Neural cell (in vitro differentiated cells): Measurements from ENCODE around the gene EML6. TPM values are rescaled to one million over a fixed set of nuclear protein-coding genes. Genes with fewer than 3 reads are reported as not detected.

ENCODE experiments used
- H2AFZ ChIP-seq: fragments of 200-600, 300-800 bp; sonication (generic), shearing (Covaris generic); 2 replicates; pipeline ENCODE4 v1.6.0; 2014; ENCODE audit warnings: low read depth, mild to moderate bottlenecking, antibody characterized with exemption, low read length, moderate library complexity
- H3F3A ChIP-seq: fragments of 200-600 bp; shearing (Covaris generic); 2 replicates; pipeline ENCODE4 v1.6.1; 2016; ENCODE audit warnings: mild to moderate bottlenecking, moderate library complexity, mixed read lengths, antibody characterized with exemption, low read length; ENCODE audit not compliant: insufficient read depth, poor library complexity, severe bottlenecking
- H3K27ac ChIP-seq: fragments of 200-600, 300-800 bp; sonication (generic), shearing (Covaris generic); 2 replicates; pipeline ENCODE4 v1.5.1; 2014; ENCODE audit warnings: mild to moderate bottlenecking, low read length, moderate library complexity
- H3K27me3 ChIP-seq: fragments of 300-800, 200-600 bp; sonication (generic), shearing (Covaris generic); 2 replicates; pipeline ENCODE4 v1.6.0; 2014; ENCODE audit warnings: mild to moderate bottlenecking, low read depth, low read length, moderate library complexity; ENCODE audit not compliant: insufficient read depth
- H3K36me3 ChIP-seq: fragments of 300-800, 200-600 bp; sonication (generic), shearing (Covaris generic); 2 replicates; pipeline ENCODE4 v1.5.1; 2014; ENCODE audit warnings: mild to moderate bottlenecking, antibody characterized with exemption, low read length, moderate library complexity; ENCODE audit not compliant: insufficient read depth
- H3K4me2 ChIP-seq: fragments of 300-800, 200-600 bp; sonication (generic), shearing (Covaris generic); 2 replicates; pipeline ENCODE4 v1.6.0; 2014; ENCODE audit warnings: mild to moderate bottlenecking, low read length
- H3K4me3 ChIP-seq: fragments of 300-800, 200-600 bp; sonication (generic), shearing (Covaris generic); 2 replicates; pipeline ENCODE4 v1.5.1; 2014; ENCODE audit warnings: mild to moderate bottlenecking, low read length, moderate library complexity
- H3K79me2 ChIP-seq: fragments of 200-600 bp; shearing (Covaris generic); replicated peaks from 2 replicates; pipeline ENCODE4 v1.6.0; 2014; ENCODE audit warnings: mild to moderate bottlenecking, low read length, moderate library complexity; ENCODE audit not compliant: insufficient read depth
- H3K9ac ChIP-seq: fragments of 300-800, 200-600 bp; sonication (generic), shearing (Covaris generic); 2 replicates; pipeline ENCODE4 v1.6.1; 2016; ENCODE audit warnings: mild to moderate bottlenecking, low read length, mixed read lengths
- H3K9me2 ChIP-seq: fragments of 200-600 bp; shearing (Covaris generic); 2 replicates; pipeline ENCODE4 v1.6.1; 2016; ENCODE audit warnings: mild to moderate bottlenecking, low read length, mixed read lengths; ENCODE audit not compliant: insufficient read depth
- H3K9me3 ChIP-seq: fragments of 200-600, 300-800 bp; sonication (generic), shearing (Covaris generic); 2 replicates; pipeline ENCODE4 v1.6.1; 2016; ENCODE audit warnings: mild to moderate bottlenecking, mixed run types, low read length, moderate library complexity, mixed read lengths
- H4K20me1 ChIP-seq: fragments of 200-600 bp; shearing (Covaris generic); 2 replicates; pipeline ENCODE4 v1.6.1; 2016; ENCODE audit warnings: mild to moderate bottlenecking, mixed run types; ENCODE audit not compliant: insufficient read depth
- EP300 ChIP-seq: fragments of 450-650 bp; conservative IDR thresholded peaks from 2 replicates; pipeline ENCODE4 v1.6.1; 2014; ENCODE audit warnings: antibody characterized with exemption, mild to moderate bottlenecking, moderate library complexity; ENCODE audit not compliant: poor library complexity, severe bottlenecking
- EZH2 ChIP-seq: fragments of 200-600, 300-800 bp; shearing (Covaris generic), sonication (generic); IDR thresholded peaks from 2 replicates; pipeline ENCODE4 v1.6.1; 2014; ENCODE audit warnings: antibody characterized with exemption, low read length, borderline replicate concordance, mild to moderate bottlenecking; ENCODE audit not compliant: insufficient read depth, poor library complexity, severe bottlenecking
- MXI1 ChIP-seq: fragments of 450-650 bp; conservative IDR thresholded peaks from 2 replicates; pipeline ENCODE4 v1.6.1; 2014; ENCODE audit warnings: antibody characterized with exemption, mild to moderate bottlenecking; ENCODE audit not compliant: poor library complexity, severe bottlenecking
- POLR2AphosphoS5 ChIP-seq: IDR thresholded peaks from 2 replicates; pipeline ENCODE4 v1.6.1; 2012
- RAD21 ChIP-seq: fragments of 450-650 bp; conservative IDR thresholded peaks from 2 replicates; pipeline ENCODE4 v1.6.1; 2014; ENCODE audit warnings: antibody characterized with exemption, mild to moderate bottlenecking, moderate library complexity
- SMC3 ChIP-seq: fragments of 450-650 bp; conservative IDR thresholded peaks from 2 replicates; pipeline ENCODE4 v1.6.1; 2014; ENCODE audit warnings: antibody characterized with exemption, mild to moderate bottlenecking, moderate library complexity; ENCODE audit not compliant: poor library complexity
- TAF1 ChIP-seq: IDR thresholded peaks from 2 replicates; pipeline ENCODE4 v1.6.1; 2012; ENCODE audit warnings: low read depth
- polyA plus RNA-seq: library from polyadenylated mRNA; depleted of rRNA; stranded (reverse); fragments of >200 nt; gene quantifications from 2 replicates; pipeline ENCODE4 v1.2.3, GENCODE V29; 2014
- TF ChIP-seq, protein P1 (sequence below): fragments of 450-650 bp; IDR thresholded peaks from 2 replicates; pipeline ENCODE4 v1.5.1; 2014; ENCODE audit warnings: antibody characterized with exemption, mild to moderate bottlenecking, moderate library complexity; ENCODE audit not compliant: poor library complexity, severe bottlenecking
- TF ChIP-seq, protein P2 (sequence below): IDR thresholded peaks from 2 replicates; pipeline ENCODE4 v1.6.1; 2012; ENCODE audit warnings: borderline replicate concordance

Gene EML6
- polyA plus RNA-seq, 1 donor from 2014 or later: 13.4 TPM

DNA sequence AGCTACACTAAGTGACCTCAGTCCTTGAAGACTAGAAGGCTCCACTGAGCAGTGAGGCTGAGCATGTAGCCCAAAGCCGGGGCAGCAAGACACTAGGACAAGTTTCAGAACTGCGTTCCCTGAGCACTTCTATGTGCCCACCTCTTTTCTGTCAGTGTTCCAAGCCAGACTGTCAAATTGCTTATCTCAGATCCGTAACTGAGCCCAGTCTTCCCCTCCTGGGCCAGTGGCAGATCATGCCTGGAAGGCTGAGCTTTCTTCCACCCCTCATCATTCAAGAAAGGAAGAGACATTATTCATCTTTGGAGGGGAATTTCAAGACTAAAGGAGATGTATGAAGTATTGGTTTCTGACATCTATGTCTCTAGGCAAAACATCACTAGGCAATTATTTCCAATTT is 49.8 kb downstream of the EML6 start (continued):
- TF ChIP-seq, protein P1, sequence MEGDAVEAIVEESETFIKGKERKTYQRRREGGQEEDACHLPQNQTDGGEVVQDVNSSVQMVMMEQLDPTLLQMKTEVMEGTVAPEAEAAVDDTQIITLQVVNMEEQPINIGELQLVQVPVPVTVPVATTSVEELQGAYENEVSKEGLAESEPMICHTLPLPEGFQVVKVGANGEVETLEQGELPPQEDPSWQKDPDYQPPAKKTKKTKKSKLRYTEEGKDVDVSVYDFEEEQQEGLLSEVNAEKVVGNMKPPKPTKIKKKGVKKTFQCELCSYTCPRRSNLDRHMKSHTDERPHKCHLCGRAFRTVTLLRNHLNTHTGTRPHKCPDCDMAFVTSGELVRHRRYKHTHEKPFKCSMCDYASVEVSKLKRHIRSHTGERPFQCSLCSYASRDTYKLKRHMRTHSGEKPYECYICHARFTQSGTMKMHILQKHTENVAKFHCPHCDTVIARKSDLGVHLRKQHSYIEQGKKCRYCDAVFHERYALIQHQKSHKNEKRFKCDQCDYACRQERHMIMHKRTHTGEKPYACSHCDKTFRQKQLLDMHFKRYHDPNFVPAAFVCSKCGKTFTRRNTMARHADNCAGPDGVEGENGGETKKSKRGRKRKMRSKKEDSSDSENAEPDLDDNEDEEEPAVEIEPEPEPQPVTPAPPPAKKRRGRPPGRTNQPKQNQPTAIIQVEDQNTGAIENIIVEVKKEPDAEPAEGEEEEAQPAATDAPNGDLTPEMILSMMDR: no peak
- TF ChIP-seq TAF1 (no peak), POLR2AphosphoS5 (no peak)

DNA sequence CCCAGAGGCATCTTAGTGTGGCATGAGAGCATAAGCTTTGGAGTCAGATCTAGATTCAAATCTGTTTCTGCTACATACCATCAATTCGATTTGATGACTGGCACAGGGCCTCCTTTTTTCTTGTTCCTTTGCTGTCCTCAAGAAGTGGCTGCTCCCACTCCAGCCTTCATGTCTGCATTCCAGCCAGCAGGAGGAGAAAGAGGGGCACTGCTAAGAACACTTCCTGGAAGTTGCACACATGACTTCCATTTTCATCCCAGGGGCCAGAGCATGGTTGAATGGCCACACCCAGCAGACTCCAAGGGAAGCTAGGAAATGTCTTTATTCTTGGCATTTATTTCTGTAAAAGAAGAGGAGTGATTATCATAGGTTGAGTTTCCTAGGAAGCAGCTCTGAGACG is 50.4 kb downstream of the EML6 start:
- TF ChIP-seq EP300 (no peak), TAF1 (no peak), POLR2AphosphoS5 (no peak), RAD21 (no peak), SMC3 (no peak), MXI1 (no peak), EZH2 (no peak)
- TF ChIP-seq, protein P1: no peak
- TF ChIP-seq, protein P2, sequence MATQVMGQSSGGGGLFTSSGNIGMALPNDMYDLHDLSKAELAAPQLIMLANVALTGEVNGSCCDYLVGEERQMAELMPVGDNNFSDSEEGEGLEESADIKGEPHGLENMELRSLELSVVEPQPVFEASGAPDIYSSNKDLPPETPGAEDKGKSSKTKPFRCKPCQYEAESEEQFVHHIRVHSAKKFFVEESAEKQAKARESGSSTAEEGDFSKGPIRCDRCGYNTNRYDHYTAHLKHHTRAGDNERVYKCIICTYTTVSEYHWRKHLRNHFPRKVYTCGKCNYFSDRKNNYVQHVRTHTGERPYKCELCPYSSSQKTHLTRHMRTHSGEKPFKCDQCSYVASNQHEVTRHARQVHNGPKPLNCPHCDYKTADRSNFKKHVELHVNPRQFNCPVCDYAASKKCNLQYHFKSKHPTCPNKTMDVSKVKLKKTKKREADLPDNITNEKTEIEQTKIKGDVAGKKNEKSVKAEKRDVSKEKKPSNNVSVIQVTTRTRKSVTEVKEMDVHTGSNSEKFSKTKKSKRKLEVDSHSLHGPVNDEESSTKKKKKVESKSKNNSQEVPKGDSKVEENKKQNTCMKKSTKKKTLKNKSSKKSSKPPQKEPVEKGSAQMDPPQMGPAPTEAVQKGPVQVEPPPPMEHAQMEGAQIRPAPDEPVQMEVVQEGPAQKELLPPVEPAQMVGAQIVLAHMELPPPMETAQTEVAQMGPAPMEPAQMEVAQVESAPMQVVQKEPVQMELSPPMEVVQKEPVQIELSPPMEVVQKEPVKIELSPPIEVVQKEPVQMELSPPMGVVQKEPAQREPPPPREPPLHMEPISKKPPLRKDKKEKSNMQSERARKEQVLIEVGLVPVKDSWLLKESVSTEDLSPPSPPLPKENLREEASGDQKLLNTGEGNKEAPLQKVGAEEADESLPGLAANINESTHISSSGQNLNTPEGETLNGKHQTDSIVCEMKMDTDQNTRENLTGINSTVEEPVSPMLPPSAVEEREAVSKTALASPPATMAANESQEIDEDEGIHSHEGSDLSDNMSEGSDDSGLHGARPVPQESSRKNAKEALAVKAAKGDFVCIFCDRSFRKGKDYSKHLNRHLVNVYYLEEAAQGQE: no peak
- Histone ChIP-seq H3K9me3 (peaks cover 9% of the 10 kb centered on the region), H3K27ac (no peak overlapping the region)

DNA sequence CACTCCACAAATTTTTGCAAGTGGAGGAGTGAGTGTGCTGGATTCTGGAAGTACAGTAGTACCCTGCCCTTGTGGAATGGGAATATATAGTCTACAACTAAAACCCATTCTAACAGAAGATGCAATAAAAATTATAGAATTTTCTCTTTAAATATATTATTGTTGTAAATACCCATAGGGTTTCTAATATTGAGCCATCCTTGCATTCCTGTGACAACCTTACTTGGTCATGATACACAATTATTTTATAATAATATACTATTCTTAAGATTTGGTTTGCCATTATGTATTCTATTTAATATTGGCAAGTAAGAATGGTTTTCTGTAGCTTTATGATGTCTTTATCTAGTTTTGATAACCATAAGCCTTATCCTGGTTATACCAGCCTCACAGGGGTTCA is 52.2 kb downstream of the EML6 start:
- H3K79me2 ChIP-seq: no peaks in the 10 kb centered on the region
- no peaks in the 10 kb centered on the region for H3K27me3 ChIP-seq
- H3K4me2 ChIP-seq: no peak overlapping the region
- H3K9ac ChIP-seq: no peak overlapping the region
- no peaks in the 10 kb centered on the region for H3F3A ChIP-seq
- no peak overlapping the region for H2AFZ ChIP-seq
- H3K36me3 ChIP-seq: no peaks in the 10 kb centered on the region
- H3K9me2 ChIP-seq: no peaks in the 10 kb centered on the region
- no peak overlapping the region for H3K27ac ChIP-seq
- H4K20me1 ChIP-seq: no peaks in the 10 kb centered on the region
- peaks cover 9% of the 10 kb centered on the region for H3K9me3 ChIP-seq
- no peak for TF ChIP-seq POLR2AphosphoS5
- TF ChIP-seq EZH2: no peak
- TF ChIP-seq, protein P1: no peak
- TF ChIP-seq SMC3: no peak
- TF ChIP-seq, protein P2: no peak
- TF ChIP-seq MXI1: no peak
- no peak for TF ChIP-seq TAF1
- no peak for TF ChIP-seq EP300
- TF ChIP-seq RAD21: no peak
- H3K4me3 ChIP-seq: no peak overlapping the region

More for the DNA sequence above, 50.4 kb downstream of the EML6 start:
- Histone ChIP-seq H2AFZ (no peak overlapping the region), H3K27me3 (no peaks in the 10 kb centered on the region), H3K4me2 (no peak overlapping the region), H3K4me3 (no peak overlapping the region), H3K79me2 (no peaks in the 10 kb centered on the region), H3K9ac (no peak overlapping the region), H3K9me2 (no peaks in the 10 kb centered on the region), H3F3A (no peaks in the 10 kb centered on the region), H3K36me3 (no peaks in the 10 kb centered on the region), H4K20me1 (no peaks in the 10 kb centered on the region)
